Transverse colon (tissue), 4 donors: ENCODE data around the gene RFC2. TPM values are rescaled to one million over a fixed set of nuclear protein-coding genes. Genes with fewer than 3 reads are reported as not detected.

Experiments
- small RNA-seq, 4 donors: library from RNA; depleted of rRNA; stranded (forward); fragments of <200 nt; gene quantifications; one replicate each; pipeline ENCODE3, GENCODE V24; 2016
- total RNA-seq, 4 donors: library from RNA; depleted of rRNA; stranded (reverse); fragments of >200 nt; gene quantifications; one replicate each; pipeline ENCODE4 v1.1.0, GENCODE V29; 2016

RFC2 gene
- total RNA-seq, 4 donors from 2014 or later: 6.7 to 17.3 (median 9.3) TPM

Small RNA genes within 50 kb of the gene (small RNA-seq; reads per million reads assigned to genes)
- gene MIR590: 0 to 1.9 (median 0.35) reads per million in 4 donors

Other genes with a start within 250 kb of the RFC2 start
- 100 to 1,000 TPM in 1 of 4 donors, 10 to 100 TPM in 2, 1 to 10 TPM in 1; 8.4 to 147 (median 25.8) TPM for gene ELN, start 226.2 kb downstream of the RFC2 start, total RNA-seq
- gene LIMK1, start 170.6 kb downstream of the RFC2 start, total RNA-seq: 10 to 100 TPM; 13.4 to 44.2 (median 27.1) TPM
- 100 to 1,000 TPM; 175 to 250 (median 213) TPM for gene EIF4H, start 80.0 kb downstream of the RFC2 start, total RNA-seq
- gene LAT2, start 44.4 kb downstream of the RFC2 start, total RNA-seq: 10 to 100 TPM in 1 of 4 donors, 1 to 10 TPM in 1, not detected in 2; 2.3 to 12.7 TPM
- gene CLIP2, start 35.0 kb upstream of the RFC2 start, total RNA-seq: 100 to 1,000 TPM in 3 of 4 donors, 10 to 100 TPM in 1; 84.5 to 157 (median 111) TPM
- gene GTF2IRD1, start 199.5 kb upstream of the RFC2 start, total RNA-seq: 10 to 100 TPM in 3 of 4 donors, 1 to 10 TPM in 1; 4.6 to 22.4 (median 14.7) TPM